ENCODE measurements around the gene G2E3. TPM values are rescaled to one million over a fixed set of nuclear protein-coding genes. Genes with fewer than 3 reads are reported as not detected.
"Not testable (repeated sequence)": the region's sequence is repeated elsewhere in the genome, so short reads cannot be mapped to it uniquely, and the experiment has no call there.

The G2E3 gene
- total and polyA plus RNA-seq, 5 donors = 3.3 to 12.2 (median 11.0) TPM

DNA sequence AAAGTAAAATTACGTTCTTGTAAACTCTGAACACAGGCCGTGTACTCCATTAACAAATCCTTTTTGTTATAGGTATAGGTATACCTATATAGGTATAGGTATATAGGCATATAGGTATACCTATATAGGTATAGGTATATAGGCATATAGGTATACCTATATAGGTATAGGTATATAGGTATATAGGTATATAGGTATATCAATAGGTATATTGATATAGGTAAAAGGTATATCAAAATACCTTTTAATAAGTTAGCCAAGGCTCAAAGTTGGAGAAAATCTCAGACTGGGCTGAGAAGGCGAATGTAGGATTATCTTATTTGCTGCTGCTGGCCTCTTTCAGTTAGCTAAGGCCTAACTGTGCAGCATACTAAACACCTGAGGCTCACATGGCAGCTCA, 66.6 kb downstream of the G2E3 start:
- ATAC-seq (no peak), DNase-seq (no peak)
- Histone ChIP-seq H3K4me3 (ENCODE audit: low read length) (no peak overlapping the region), H3K9me3 (ENCODE audit: control insufficient read depth, low read length) (no peaks in the 10 kb centered on the region), H3K27ac (ENCODE audit: low read length) (no peak overlapping the region), H3K27me3 (ENCODE audit: control insufficient read depth, insufficient read depth) (no peaks in the 10 kb centered on the region), H3K4me1 (ENCODE audit: control insufficient read depth, insufficient read depth, low read length) (peaks cover 2% of the 10 kb centered on the region)
- WGBS = 91% methylated on average over 3 of the region's 3 CpGs
- intact Hi-C loops (cut with DNase I) = no loop called here

GRCh38 chr14:30629432-30629831, 70.5 kb downstream of the G2E3 start:
- H3K27me3 ChIP-seq (ENCODE audit: control insufficient read depth, insufficient read depth); intact Hi-C loops (cut with DNase I); H3K4me3 ChIP-seq (ENCODE audit: low read length); ATAC-seq; H3K4me1 ChIP-seq (ENCODE audit: control insufficient read depth, insufficient read depth, low read length); H3K27ac ChIP-seq (ENCODE audit: low read length); H3K9me3 ChIP-seq (ENCODE audit: control insufficient read depth, low read length): not testable (repeated sequence)
- WGBS = 92% methylated on average over 8 of the region's 8 CpGs
- DNase-seq = peak in 1 of 3 donors; percentile 15

GRCh38 chr14:30630248-30630647, 71.3 kb downstream of the G2E3 start:
- no peak for DNase-seq
- no peaks in the 10 kb centered on the region for H3K9me3 ChIP-seq (ENCODE audit: control insufficient read depth, low read length)
- no peaks in the 10 kb centered on the region for H3K27me3 ChIP-seq (ENCODE audit: control insufficient read depth, insufficient read depth)
- H3K4me3 ChIP-seq (ENCODE audit: low read length) = no peak overlapping the region
- intact Hi-C loops (cut with DNase I) = no loop called here
- no peak for ATAC-seq
- no peaks in the 10 kb centered on the region for H3K4me1 ChIP-seq (ENCODE audit: control insufficient read depth, insufficient read depth, low read length)
- H3K27ac ChIP-seq (ENCODE audit: low read length) = no peak overlapping the region

GRCh38 chr14:30632730-30633129, 73.8 kb downstream of the G2E3 start:
- H3K4me3 ChIP-seq (ENCODE audit: low read length) = no peak overlapping the region
- H3K4me1 ChIP-seq (ENCODE audit: control insufficient read depth, insufficient read depth, low read length) = no peaks in the 10 kb centered on the region
- H3K9me3 ChIP-seq (ENCODE audit: control insufficient read depth, low read length) = no peaks in the 10 kb centered on the region
- DNase-seq (no peak), ATAC-seq (no peak)
- no peaks in the 10 kb centered on the region for H3K27me3 ChIP-seq (ENCODE audit: control insufficient read depth, insufficient read depth)
- WGBS = 95% methylated on average over 1 of the region's 1 CpG
- intact Hi-C loops (cut with DNase I) = no loop called here
- H3K27ac ChIP-seq (ENCODE audit: low read length) = no peak overlapping the region

GRCh38 chr14:30638926-30639325, 80.0 kb downstream of the G2E3 start:
- H3K4me3 ChIP-seq (ENCODE audit: low read length) = no peak overlapping the region
- no peak for DNase-seq
- H3K27ac ChIP-seq (ENCODE audit: low read length) = no peak overlapping the region
- H3K27me3 ChIP-seq (ENCODE audit: control insufficient read depth, insufficient read depth) = no peaks in the 10 kb centered on the region
- H3K4me1 ChIP-seq (ENCODE audit: control insufficient read depth, insufficient read depth, low read length) = no peaks in the 10 kb centered on the region
- no peak for ATAC-seq
- intact Hi-C loops (cut with DNase I) = no loop called here
- WGBS = 80% methylated on average over 3 of the region's 3 CpGs
- no peaks in the 10 kb centered on the region for H3K9me3 ChIP-seq (ENCODE audit: control insufficient read depth, low read length)

- H3K9me3 ChIP-seq (ENCODE audit: control insufficient read depth, low read length) = no peaks in the 10 kb centered on the region
- 92% methylated on average over 1 of the region's 1 CpG for WGBS
- H3K27ac ChIP-seq (ENCODE audit: low read length) = no peak overlapping the region
- H3K4me3 ChIP-seq (ENCODE audit: low read length) = no peak overlapping the region
- DNase-seq (no peak), ATAC-seq (no peak)
- intact Hi-C loops (cut with DNase I) = no loop called here
- H3K4me1 ChIP-seq (ENCODE audit: control insufficient read depth, insufficient read depth, low read length) = no peaks in the 10 kb centered on the region
- H3K27me3 ChIP-seq (ENCODE audit: control insufficient read depth, insufficient read depth) = no peaks in the 10 kb centered on the region
Observed at GRCh38 chr14:30641207-30641606, 82.2 kb downstream of the G2E3 start.

DNA sequence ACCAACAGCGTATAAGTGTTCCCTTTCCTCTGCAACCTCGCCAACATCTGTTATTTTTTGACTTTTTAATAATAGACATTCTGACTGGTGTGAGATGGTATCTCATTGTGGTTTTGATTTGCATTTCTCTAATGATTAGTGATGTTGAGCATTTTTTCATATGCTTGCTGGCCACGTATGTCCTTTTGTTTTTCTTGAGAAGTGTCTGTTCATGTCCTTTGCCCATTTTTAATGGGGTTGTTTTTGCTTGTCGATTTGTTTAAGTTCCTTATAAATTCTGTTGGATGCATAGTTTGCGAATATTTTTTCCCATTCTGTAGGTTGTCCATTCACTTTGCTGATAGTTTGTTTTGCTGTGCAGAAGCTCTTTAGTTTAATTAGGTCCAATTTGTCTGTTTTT, 85.5 kb downstream of the G2E3 start:
- DNase-seq; H3K4me1 ChIP-seq (ENCODE audit: control insufficient read depth, insufficient read depth, low read length); H3K9me3 ChIP-seq (ENCODE audit: control insufficient read depth, low read length); ATAC-seq; H3K4me3 ChIP-seq (ENCODE audit: low read length); H3K27me3 ChIP-seq (ENCODE audit: control insufficient read depth, insufficient read depth); intact Hi-C loops (cut with DNase I); H3K27ac ChIP-seq (ENCODE audit: low read length): not testable (repeated sequence)
- whole genome bisulfite sequencing = 98% methylated on average over 5 of the region's 5 CpGs

GRCh38 chr14:30645600-30645999, 86.6 kb downstream of the G2E3 start:
- Histone ChIP-seq H3K27ac (ENCODE audit: low read length) (no peak overlapping the region), H3K4me3 (ENCODE audit: low read length) (no peak overlapping the region), H3K27me3 (ENCODE audit: control insufficient read depth, insufficient read depth) (no peaks in the 10 kb centered on the region), H3K9me3 (ENCODE audit: control insufficient read depth, low read length) (no peaks in the 10 kb centered on the region), H3K4me1 (ENCODE audit: control insufficient read depth, insufficient read depth, low read length) (no peaks in the 10 kb centered on the region)
- ATAC-seq (no peak), DNase-seq (no peak)
- intact Hi-C loops (cut with DNase I) = no loop called here
- WGBS = 98% methylated on average over 2 of the region's 2 CpGs

- intact Hi-C loops (cut with DNase I) = no loop called here
- Histone ChIP-seq H3K27ac (ENCODE audit: low read length) (no peak overlapping the region), H3K4me1 (ENCODE audit: control insufficient read depth, insufficient read depth, low read length) (no peaks in the 10 kb centered on the region), H3K27me3 (ENCODE audit: control insufficient read depth, insufficient read depth) (no peaks in the 10 kb centered on the region), H3K4me3 (ENCODE audit: low read length) (no peak overlapping the region), H3K9me3 (ENCODE audit: control insufficient read depth, low read length) (no peaks in the 10 kb centered on the region)
- ATAC-seq (no peak), DNase-seq (no peak)
- 100% methylated on average over 2 of the region's 2 CpGs for WGBS
Observed at GRCh38 chr14:30648471-30648870, 89.5 kb downstream of the G2E3 start.

GRCh38 chr14:30651937-30652336, 93.0 kb downstream of the G2E3 start:
- Histone ChIP-seq H3K27me3 (ENCODE audit: control insufficient read depth, insufficient read depth) (no peaks in the 10 kb centered on the region), H3K27ac (ENCODE audit: low read length) (no peak overlapping the region), H3K4me1 (ENCODE audit: control insufficient read depth, insufficient read depth, low read length) (no peaks in the 10 kb centered on the region), H3K4me3 (ENCODE audit: low read length) (no peak overlapping the region), H3K9me3 (ENCODE audit: control insufficient read depth, low read length) (no peaks in the 10 kb centered on the region)
- WGBS = 79% methylated on average over 6 of the region's 6 CpGs
- intact Hi-C loops (cut with DNase I) = no loop called here
- ATAC-seq (no peak), DNase-seq (no peak)

DNA sequence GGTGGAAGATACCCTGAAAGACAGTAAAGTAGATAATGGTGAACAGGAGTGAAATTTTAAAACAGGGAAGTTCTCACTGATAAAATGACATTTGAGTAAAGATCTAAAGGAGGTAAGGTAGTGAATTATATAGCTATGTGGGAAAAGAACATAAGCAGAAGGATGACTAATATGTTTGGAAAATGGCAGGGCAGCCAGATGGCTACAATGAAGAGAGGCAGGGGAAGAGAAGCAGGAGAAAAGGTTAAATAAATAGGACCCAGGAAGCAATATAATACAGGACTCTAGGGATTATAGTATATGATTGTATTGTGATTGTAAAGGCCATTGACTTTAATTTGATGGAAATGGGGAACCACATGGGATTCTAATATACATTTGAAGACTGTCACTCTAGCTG, 96.2 kb downstream of the G2E3 start:
- Histone ChIP-seq H3K9me3 (ENCODE audit: control insufficient read depth, low read length) (no peaks in the 10 kb centered on the region), H3K4me3 (ENCODE audit: low read length) (no peak overlapping the region), H3K27me3 (ENCODE audit: control insufficient read depth, insufficient read depth) (no peaks in the 10 kb centered on the region), H3K4me1 (ENCODE audit: control insufficient read depth, insufficient read depth, low read length) (no peaks in the 10 kb centered on the region), H3K27ac (ENCODE audit: low read length) (no peak overlapping the region)
- intact Hi-C loops (cut with DNase I) = no loop called here
- no peak for DNase-seq
- ATAC-seq = no peak

DNA sequence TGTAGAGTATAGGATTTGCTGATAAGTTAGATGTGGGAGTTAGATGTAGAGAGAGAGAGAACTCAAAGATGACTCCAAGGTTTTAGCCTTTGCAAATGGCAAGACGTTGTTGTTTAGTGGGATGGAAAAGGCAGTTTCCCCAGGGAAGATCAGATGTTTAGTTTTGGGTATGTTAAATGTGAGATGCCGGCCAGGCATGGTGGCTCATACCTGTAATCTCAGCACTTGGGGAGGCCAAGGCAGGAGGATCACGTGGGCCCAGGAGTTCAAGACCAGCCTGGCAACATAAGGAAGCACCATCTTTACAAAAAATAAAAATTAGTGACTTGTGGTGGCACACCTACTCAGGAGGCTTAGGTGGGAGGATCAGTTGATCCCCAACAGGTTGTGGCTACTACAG, 96.7 kb downstream of the G2E3 start:
- H3K9me3 ChIP-seq (ENCODE audit: control insufficient read depth, low read length) = no peaks in the 10 kb centered on the region
- H3K4me1 ChIP-seq (ENCODE audit: control insufficient read depth, insufficient read depth, low read length) = no peaks in the 10 kb centered on the region
- ATAC-seq (no peak), DNase-seq (no peak)
- H3K27me3 ChIP-seq (ENCODE audit: control insufficient read depth, insufficient read depth) = no peaks in the 10 kb centered on the region
- intact Hi-C loops (cut with DNase I) = no loop called here
- H3K4me3 ChIP-seq (ENCODE audit: low read length) = no peak overlapping the region
- WGBS = 93% methylated on average over 3 of the region's 3 CpGs
- H3K27ac ChIP-seq (ENCODE audit: low read length) = no peak overlapping the region
